ENCODE data around the gene HSPA9.

The HSPA9 gene

GRCh38 chr5:138595180-138595795 is 20.1 kb upstream of the HSPA9 start:
- Histone ChIP-seq H3K4me1 (ENCODE audit: control insufficient read depth in 2 of 2, insufficient read depth in 2 of 2, low read length in 2 of 2) (peaks cover 0 to 3% of the 10 kb centered on the region in 2 donors), H3K36me3 (ENCODE audit: control insufficient read depth in 2 of 2, insufficient read depth in 2 of 2, low read length in 2 of 2) (no peaks in the 10 kb centered on the region), H3K9me3 (ENCODE audit: control insufficient read depth in 2 of 2, low read length in 2 of 2) (no peaks in the 10 kb centered on the region), H3K4me3 (ENCODE audit: low read length in 2 of 2) (no peak overlapping the region), H3K27ac (ENCODE audit: low read depth in 2 of 2, low read length in 2 of 2) (no peak overlapping the region), H3K27me3 (ENCODE audit: control insufficient read depth in 2 of 2, insufficient read depth in 2 of 2, low read length in 2 of 2) (no peaks in the 10 kb centered on the region), H3K9ac (ENCODE audit: low read depth in 1 of 2, low read length in 2 of 2) (no peak overlapping the region)

DNA sequence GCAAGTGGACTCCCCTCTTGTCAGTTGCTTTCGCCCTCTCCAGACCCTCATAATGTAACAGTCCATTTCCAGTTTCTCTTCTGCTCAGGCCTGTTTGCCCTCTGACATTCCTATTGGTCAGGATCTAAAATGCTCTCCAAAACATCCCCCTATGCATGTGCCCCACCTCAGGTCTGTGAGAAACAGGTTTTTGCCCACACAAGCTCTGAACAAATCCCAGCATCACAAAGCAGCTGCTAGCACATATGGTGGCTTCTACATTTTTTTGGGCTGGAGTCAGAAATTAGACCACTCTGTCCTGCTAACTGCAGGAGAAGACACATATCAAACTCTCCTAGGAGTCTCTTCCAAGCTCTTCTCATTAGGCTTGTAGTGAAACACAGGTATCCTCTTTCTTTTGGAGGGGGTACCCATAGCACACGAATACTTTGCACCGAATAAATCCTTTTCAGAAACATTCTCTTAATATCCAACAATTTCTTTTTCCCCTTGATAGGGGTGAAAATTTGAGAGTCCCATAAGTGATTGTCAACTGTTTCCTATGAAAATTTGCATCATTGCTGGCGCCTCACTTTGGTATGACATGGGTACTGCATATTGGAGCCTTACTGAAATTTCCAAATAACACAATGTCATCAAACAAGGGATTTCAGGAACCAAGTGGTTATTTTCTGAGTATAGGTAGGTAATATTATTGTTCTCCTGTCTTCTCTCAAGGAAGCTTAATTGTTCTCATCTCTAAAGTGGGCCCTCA is 19.3 kb upstream of the HSPA9 start:
- Histone ChIP-seq H3K9ac (ENCODE audit: low read depth in 1 of 2, low read length in 2 of 2) (no peak overlapping the region), H3K9me3 (ENCODE audit: control insufficient read depth in 2 of 2, low read length in 2 of 2) (no peaks in the 10 kb centered on the region), H3K4me1 (ENCODE audit: control insufficient read depth in 2 of 2, insufficient read depth in 2 of 2, low read length in 2 of 2) (peaks cover 0 to 3% of the 10 kb centered on the region in 2 donors), H3K27ac (ENCODE audit: low read depth in 2 of 2, low read length in 2 of 2) (no peak overlapping the region), H3K36me3 (ENCODE audit: control insufficient read depth in 2 of 2, insufficient read depth in 2 of 2, low read length in 2 of 2) (no peaks in the 10 kb centered on the region), H3K4me3 (ENCODE audit: low read length in 2 of 2) (no peak overlapping the region), H3K27me3 (ENCODE audit: control insufficient read depth in 2 of 2, insufficient read depth in 2 of 2, low read length in 2 of 2) (no peaks in the 10 kb centered on the region)

GRCh38 chr5:138588013-138588788 is 13.0 kb upstream of the HSPA9 start:
- Histone ChIP-seq H3K9me3 (ENCODE audit: control insufficient read depth in 2 of 2, low read length in 2 of 2) (no peaks in the 10 kb centered on the region), H3K27me3 (ENCODE audit: control insufficient read depth in 2 of 2, insufficient read depth in 2 of 2, low read length in 2 of 2) (no peaks in the 10 kb centered on the region), H3K4me1 (ENCODE audit: control insufficient read depth in 2 of 2, insufficient read depth in 2 of 2, low read length in 2 of 2) (peaks cover 3 to 6% of the 10 kb centered on the region in 2 donors), H3K27ac (ENCODE audit: low read depth in 2 of 2, low read length in 2 of 2) (no peak overlapping the region), H3K4me3 (ENCODE audit: low read length in 2 of 2) (no peak overlapping the region), H3K9ac (ENCODE audit: low read depth in 1 of 2, low read length in 2 of 2) (no peak overlapping the region), H3K36me3 (ENCODE audit: control insufficient read depth in 2 of 2, insufficient read depth in 2 of 2, low read length in 2 of 2) (no peaks in the 10 kb centered on the region)

GRCh38 chr5:138585157-138585556 is 10.0 kb upstream of the HSPA9 start:
- Histone ChIP-seq H3K9ac (ENCODE audit: low read depth in 1 of 2, low read length in 2 of 2) (no peak overlapping the region), H3K4me1 (ENCODE audit: control insufficient read depth in 2 of 2, insufficient read depth in 2 of 2, low read length in 2 of 2) (peaks cover 0 to 6% of the 10 kb centered on the region in 2 donors), H3K27me3 (ENCODE audit: control insufficient read depth in 2 of 2, insufficient read depth in 2 of 2, low read length in 2 of 2) (no peaks in the 10 kb centered on the region), H3K9me3 (ENCODE audit: control insufficient read depth in 2 of 2, low read length in 2 of 2) (no peaks in the 10 kb centered on the region), H3K27ac (ENCODE audit: low read depth in 2 of 2, low read length in 2 of 2) (no peak overlapping the region), H3K4me3 (ENCODE audit: low read length in 2 of 2) (no peak overlapping the region), H3K36me3 (ENCODE audit: control insufficient read depth in 2 of 2, insufficient read depth in 2 of 2, low read length in 2 of 2) (no peaks in the 10 kb centered on the region)

GRCh38 chr5:138583984-138584637 is 8.9 kb upstream of the HSPA9 start:
- Histone ChIP-seq H3K27ac (ENCODE audit: low read depth in 2 of 2, low read length in 2 of 2) (no peak overlapping the region), H3K27me3 (ENCODE audit: control insufficient read depth in 2 of 2, insufficient read depth in 2 of 2, low read length in 2 of 2) (no peaks in the 10 kb centered on the region), H3K36me3 (ENCODE audit: control insufficient read depth in 2 of 2, insufficient read depth in 2 of 2, low read length in 2 of 2) (no peaks in the 10 kb centered on the region), H3K9me3 (ENCODE audit: control insufficient read depth in 2 of 2, low read length in 2 of 2) (no peaks in the 10 kb centered on the region), H3K4me1 (ENCODE audit: control insufficient read depth in 2 of 2, insufficient read depth in 2 of 2, low read length in 2 of 2) (peaks cover 0 to 6% of the 10 kb centered on the region in 2 donors), H3K4me3 (ENCODE audit: low read length in 2 of 2) (no peak overlapping the region), H3K9ac (ENCODE audit: low read depth in 1 of 2, low read length in 2 of 2) (no peak overlapping the region)

- Histone ChIP-seq H3K27me3 (ENCODE audit: control insufficient read depth in 2 of 2, insufficient read depth in 2 of 2, low read length in 2 of 2) (no peaks in the 10 kb centered on the region), H3K4me3 (ENCODE audit: low read length in 2 of 2) (no peak overlapping the region), H3K9ac (ENCODE audit: low read depth in 1 of 2, low read length in 2 of 2) (no peak overlapping the region), H3K27ac (ENCODE audit: low read depth in 2 of 2, low read length in 2 of 2) (no peak overlapping the region), H3K9me3 (ENCODE audit: control insufficient read depth in 2 of 2, low read length in 2 of 2) (no peaks in the 10 kb centered on the region), H3K36me3 (ENCODE audit: control insufficient read depth in 2 of 2, insufficient read depth in 2 of 2, low read length in 2 of 2) (no peaks in the 10 kb centered on the region), H3K4me1 (ENCODE audit: control insufficient read depth in 2 of 2, insufficient read depth in 2 of 2, low read length in 2 of 2) (peaks cover 0 to 6% of the 10 kb centered on the region in 2 donors)
These were observed 7.8 kb upstream of the HSPA9 start for GRCh38 chr5:138582959-138583358.

- H3K4me3 ChIP-seq (ENCODE audit: low read length in 2 of 2): no peak overlapping the region
- H3K4me1 ChIP-seq (ENCODE audit: control insufficient read depth in 2 of 2, insufficient read depth in 2 of 2, low read length in 2 of 2): peaks cover 2 to 6% of the 10 kb centered on the region in 2 donors
- no peaks in the 10 kb centered on the region for H3K36me3 ChIP-seq (ENCODE audit: control insufficient read depth in 2 of 2, insufficient read depth in 2 of 2, low read length in 2 of 2)
- H3K9ac ChIP-seq (ENCODE audit: low read depth in 1 of 2, low read length in 2 of 2): no peak overlapping the region
- H3K27ac ChIP-seq (ENCODE audit: low read depth in 2 of 2, low read length in 2 of 2): no peak overlapping the region
- H3K27me3 ChIP-seq (ENCODE audit: control insufficient read depth in 2 of 2, insufficient read depth in 2 of 2, low read length in 2 of 2): no peaks in the 10 kb centered on the region
- no peaks in the 10 kb centered on the region for H3K9me3 ChIP-seq (ENCODE audit: control insufficient read depth in 2 of 2, low read length in 2 of 2)
These were observed 5.6 kb upstream of the HSPA9 start for GRCh38 chr5:138580777-138581176.

DNA sequence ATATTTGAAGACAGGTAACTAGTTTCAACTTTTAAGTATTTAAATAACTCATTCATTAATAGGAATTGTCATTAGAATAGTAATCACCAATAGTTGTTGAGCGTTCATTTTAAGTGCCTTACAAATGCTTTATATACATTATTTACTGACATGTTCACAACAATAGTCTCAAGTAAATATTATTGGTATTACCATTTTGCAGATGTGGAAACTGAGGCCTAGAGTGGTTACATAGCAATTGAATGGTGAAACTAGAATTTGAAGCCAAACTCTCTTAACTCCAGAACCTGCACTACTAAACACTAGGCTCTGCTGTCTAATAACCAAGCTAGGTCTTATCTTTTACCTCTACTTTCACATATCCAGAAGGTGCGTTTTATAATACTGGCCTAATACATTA is 4.8 kb upstream of the HSPA9 start:
- Histone ChIP-seq H3K27me3 (ENCODE audit: control insufficient read depth in 2 of 2, insufficient read depth in 2 of 2, low read length in 2 of 2) (no peaks in the 10 kb centered on the region), H3K4me3 (ENCODE audit: low read length in 2 of 2) (no peak overlapping the region)

GRCh38 chr5:138579517-138579863 is 4.3 kb upstream of the HSPA9 start:
- Histone ChIP-seq H3K27ac (ENCODE audit: low read depth in 2 of 2, low read length in 2 of 2) (no peak overlapping the region), H3K4me1 (ENCODE audit: control insufficient read depth in 2 of 2, insufficient read depth in 2 of 2, low read length in 2 of 2) (peaks cover 0 to 3% of the 10 kb centered on the region in 2 donors), H3K9ac (ENCODE audit: low read depth in 1 of 2, low read length in 2 of 2) (no peak overlapping the region), H3K9me3 (ENCODE audit: control insufficient read depth in 2 of 2, low read length in 2 of 2) (no peaks in the 10 kb centered on the region), H3K36me3 (ENCODE audit: control insufficient read depth in 2 of 2, insufficient read depth in 2 of 2, low read length in 2 of 2) (no peaks in the 10 kb centered on the region), H3K27me3 (ENCODE audit: control insufficient read depth in 2 of 2, insufficient read depth in 2 of 2, low read length in 2 of 2) (no peaks in the 10 kb centered on the region), H3K4me3 (ENCODE audit: low read length in 2 of 2) (no peak overlapping the region)

More for the DNA sequence above, 4.8 kb upstream of the HSPA9 start:
- no peak overlapping the region for H3K27ac ChIP-seq (ENCODE audit: low read depth in 2 of 2, low read length in 2 of 2)
- no peak overlapping the region for H3K9ac ChIP-seq (ENCODE audit: low read depth in 1 of 2, low read length in 2 of 2)
- H3K9me3 ChIP-seq (ENCODE audit: control insufficient read depth in 2 of 2, low read length in 2 of 2): no peaks in the 10 kb centered on the region
- H3K4me1 ChIP-seq (ENCODE audit: control insufficient read depth in 2 of 2, insufficient read depth in 2 of 2, low read length in 2 of 2): peaks cover 3 to 5% of the 10 kb centered on the region in 2 donors
- no peaks in the 10 kb centered on the region for H3K36me3 ChIP-seq (ENCODE audit: control insufficient read depth in 2 of 2, insufficient read depth in 2 of 2, low read length in 2 of 2)

DNA sequence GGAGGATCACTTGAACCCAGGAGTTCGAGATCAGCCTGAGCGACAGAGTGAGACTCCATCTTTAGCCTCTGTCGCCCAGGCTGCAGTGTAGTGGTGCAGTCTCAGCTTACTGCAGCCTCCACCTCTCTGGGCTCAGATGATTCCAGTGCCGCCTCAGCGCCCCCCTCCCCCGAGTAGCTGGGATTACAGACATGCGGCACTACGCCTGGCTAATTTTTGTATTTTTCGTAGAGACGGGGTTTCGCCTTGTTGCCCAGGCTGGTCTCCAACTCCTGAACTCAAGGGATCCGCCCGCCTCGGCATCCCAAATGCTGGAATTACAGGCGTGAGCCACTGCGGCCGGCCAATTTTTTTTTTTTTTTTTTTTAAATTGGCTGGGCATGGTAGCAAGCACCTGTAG is 2.3 kb upstream of the HSPA9 start:
- no peak overlapping the region for H3K9ac ChIP-seq (ENCODE audit: low read depth in 1 of 2, low read length in 2 of 2)

More for the DNA sequence above, 2.3 kb upstream of the HSPA9 start:
- Histone ChIP-seq H3K9me3 (ENCODE audit: control insufficient read depth in 2 of 2, low read length in 2 of 2) (no peaks in the 10 kb centered on the region), H3K36me3 (ENCODE audit: control insufficient read depth in 2 of 2, insufficient read depth in 2 of 2, low read length in 2 of 2) (peaks cover 6 to 10% of the 10 kb centered on the region in 2 donors), H3K4me3 (ENCODE audit: low read length in 2 of 2) (no peak overlapping the region), H3K4me1 (ENCODE audit: control insufficient read depth in 2 of 2, insufficient read depth in 2 of 2, low read length in 2 of 2) (peaks cover 7 to 9% of the 10 kb centered on the region in 2 donors), H3K27me3 (ENCODE audit: control insufficient read depth in 2 of 2, insufficient read depth in 2 of 2, low read length in 2 of 2) (no peaks in the 10 kb centered on the region), H3K27ac (ENCODE audit: low read depth in 2 of 2, low read length in 2 of 2) (no peak overlapping the region)
